ENCODE measurements around the gene CABP1.
"Not testable (repeated sequence)": the region's sequence is repeated elsewhere in the genome, so short reads cannot be mapped to it uniquely, and the experiment has no call there.

CABP1 gene

DNA sequence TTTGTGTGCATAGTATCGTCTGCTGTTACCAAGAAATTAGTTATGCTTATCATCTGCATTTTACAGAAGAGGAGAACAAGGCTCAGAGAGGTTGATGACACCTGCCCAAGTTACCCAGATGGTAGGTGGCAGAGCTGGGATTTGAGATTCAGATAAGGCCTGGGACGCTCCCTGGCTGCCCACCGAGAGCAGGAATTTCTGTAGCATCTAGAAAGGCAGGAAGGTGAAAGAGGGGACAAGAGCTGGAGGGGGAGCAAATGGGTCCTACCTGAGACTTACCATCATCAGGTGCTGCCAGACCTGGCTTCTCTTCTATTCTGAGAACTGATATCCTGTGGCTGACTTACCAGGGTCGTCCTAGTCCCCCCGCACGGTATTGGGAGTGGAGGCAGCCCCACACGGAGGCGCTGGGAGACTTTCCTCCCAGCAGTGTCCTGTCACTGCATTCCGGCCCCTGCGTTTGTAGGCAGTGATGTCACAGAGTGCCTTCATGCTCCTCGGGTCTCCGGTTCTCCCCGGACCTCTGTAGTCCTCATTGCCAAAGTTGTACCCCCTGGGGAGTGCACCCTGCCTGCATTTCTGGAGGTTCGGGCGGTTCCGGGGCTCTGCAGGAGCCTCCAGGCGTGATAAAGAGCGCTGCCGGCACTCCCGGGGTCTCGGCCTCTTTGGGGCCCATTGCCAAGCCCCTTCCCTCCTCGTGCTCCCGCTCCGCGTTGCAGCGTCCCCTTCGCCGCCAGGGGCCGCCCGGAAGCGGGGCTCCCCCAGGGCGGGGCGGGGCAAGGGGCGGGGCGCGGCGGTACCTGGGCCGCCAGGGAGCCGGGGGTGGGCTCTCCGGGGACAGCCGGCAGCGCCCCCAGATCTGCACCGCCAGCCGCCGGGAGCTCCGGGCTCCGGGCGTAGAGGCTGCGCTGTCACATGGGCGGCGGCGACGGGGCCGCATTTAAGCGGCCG, at the start of gene CABP1:
Gene CABP1 (plus strand): TSS at position 856 of the 951 bp plus-strand sequence. CDS start 60 bp downstream, at position 916.
- in situ Hi-C loops (cut with MboI; ENCODE audit: low sequenced_read_pairs), result no loop called here

DNA sequence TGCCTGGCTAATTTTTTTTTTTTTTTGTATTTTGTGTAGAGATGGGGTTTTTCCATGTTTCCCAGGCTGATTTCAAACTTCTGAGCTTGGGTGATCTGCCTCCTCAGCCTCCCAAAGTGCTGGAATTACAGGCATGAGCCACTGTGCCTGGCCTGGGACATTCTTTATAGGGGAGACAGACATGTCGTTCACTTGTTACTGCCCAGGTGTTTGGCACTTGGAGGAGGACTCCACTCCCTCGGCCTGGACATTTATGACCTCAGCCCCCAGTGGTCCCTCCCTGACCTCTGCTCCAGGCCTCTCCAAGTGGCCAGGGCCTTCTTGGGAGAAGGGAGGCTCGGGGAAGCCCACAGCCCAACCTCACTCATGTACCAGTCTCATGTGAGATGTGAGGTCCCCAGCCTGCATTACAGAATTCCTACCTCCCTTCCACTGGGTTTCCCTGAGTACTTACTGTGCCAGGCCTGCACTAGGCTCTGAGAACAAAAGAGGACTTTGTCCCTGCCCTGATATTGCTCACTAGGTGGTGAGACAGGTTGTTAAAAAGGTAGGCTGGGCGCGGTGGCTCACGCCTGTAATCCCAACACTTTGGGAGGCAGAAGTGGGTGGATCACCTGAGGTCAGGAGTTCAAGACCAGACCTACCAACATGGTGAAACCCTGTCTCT, 49.6 kb upstream of the CABP1 start:
- in situ Hi-C loops (cut with MboI; ENCODE audit: low sequenced_read_pairs), result loop anchor here (25.0 kb wide), 1 partner anchor 371 kb away; no protein-coding TSS in a partner anchor

DNA sequence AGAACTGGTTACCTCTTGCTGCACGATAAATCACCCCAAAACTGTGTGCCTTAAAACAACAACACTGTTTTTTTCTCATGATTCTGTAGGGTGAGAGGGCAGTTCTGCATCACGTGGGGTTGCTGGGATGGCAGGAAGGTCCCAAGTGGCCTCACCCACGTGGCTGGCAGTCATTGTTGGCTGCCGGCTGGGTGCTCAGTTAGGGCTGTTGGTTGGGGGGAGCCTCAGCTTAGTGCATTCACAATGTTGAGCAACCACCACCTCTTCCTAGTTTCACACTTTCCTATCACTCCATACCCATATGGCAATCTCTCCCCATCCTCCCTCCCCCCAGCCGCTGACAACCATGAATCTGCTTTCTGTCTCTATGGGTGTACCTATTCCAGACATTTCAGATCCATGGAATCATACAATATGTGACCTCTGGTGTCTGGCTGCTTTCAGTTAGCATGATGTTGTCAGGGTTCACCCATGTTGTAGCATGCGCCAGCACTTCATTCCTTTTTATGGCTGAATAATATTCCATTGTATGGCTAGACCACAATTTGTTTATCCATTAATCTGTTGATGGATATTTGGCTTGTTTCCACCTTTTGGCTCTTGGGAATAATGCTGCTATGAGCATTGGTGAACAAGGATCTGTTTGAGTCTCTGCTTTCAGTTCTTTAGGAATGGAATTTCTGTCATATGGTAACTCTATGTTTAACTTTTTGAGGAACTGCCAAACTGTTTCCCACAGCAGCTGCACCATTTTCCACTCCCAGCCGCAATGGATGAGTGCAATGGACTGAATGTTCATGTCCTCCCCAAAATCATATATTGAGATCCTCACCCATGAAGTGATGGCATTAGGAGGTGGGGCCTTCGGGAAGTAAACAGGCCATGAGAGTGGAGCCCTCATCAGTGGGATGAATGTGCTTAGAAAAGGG, 48.0 kb upstream of the CABP1 start:
- in situ Hi-C loops (cut with MboI; ENCODE audit: low sequenced_read_pairs), result loop anchor here (25.0 kb wide), 1 partner anchor 370 kb away; no protein-coding TSS in a partner anchor

DNA sequence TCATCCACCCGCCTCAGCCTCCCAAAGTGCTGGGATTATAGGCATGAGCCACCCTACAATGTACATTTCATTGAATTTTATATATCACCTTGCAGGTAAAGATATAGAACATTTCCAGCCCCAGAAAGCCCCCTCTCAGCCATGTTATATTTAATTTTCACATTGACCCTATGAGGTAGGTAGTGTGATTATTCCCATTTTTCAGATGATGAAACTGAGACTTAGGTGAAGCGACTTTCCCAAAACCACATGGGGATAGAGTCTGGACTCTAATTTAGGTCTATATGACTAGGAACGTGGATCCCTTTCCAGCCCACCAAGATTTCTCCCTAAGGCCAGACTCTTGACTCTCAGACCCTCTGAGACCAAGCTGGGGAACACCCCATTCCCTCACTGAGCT, 43.5 kb upstream of the CABP1 start:
- in situ Hi-C loops (cut with MboI; ENCODE audit: low sequenced_read_pairs), result loop anchor here (25.0 kb wide), 1 partner anchor 365 kb away; no protein-coding TSS in a partner anchor

DNA sequence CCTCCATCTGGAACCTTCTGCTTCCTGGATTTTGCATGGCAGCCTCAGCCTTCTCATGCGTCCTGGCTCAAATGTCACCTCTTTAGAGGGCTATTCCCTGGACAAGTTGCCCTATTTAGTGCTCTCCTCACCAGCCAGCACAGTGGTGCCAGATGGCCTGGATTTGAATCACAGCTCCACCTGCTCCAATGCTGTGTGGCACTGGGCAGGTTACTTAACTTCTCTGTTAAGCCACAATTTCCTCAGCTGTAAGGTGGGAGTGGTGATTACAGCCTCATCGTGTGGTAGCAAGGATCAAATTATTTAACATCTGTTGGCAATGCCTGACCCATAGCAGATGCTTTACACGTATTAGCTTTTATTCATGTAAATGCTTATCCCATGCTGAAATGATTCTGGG, 42.6 kb upstream of the CABP1 start:
- in situ Hi-C loops (cut with MboI; ENCODE audit: low sequenced_read_pairs), result loop anchor here (25.0 kb wide), 1 partner anchor 364 kb away; no protein-coding TSS in a partner anchor

DNA sequence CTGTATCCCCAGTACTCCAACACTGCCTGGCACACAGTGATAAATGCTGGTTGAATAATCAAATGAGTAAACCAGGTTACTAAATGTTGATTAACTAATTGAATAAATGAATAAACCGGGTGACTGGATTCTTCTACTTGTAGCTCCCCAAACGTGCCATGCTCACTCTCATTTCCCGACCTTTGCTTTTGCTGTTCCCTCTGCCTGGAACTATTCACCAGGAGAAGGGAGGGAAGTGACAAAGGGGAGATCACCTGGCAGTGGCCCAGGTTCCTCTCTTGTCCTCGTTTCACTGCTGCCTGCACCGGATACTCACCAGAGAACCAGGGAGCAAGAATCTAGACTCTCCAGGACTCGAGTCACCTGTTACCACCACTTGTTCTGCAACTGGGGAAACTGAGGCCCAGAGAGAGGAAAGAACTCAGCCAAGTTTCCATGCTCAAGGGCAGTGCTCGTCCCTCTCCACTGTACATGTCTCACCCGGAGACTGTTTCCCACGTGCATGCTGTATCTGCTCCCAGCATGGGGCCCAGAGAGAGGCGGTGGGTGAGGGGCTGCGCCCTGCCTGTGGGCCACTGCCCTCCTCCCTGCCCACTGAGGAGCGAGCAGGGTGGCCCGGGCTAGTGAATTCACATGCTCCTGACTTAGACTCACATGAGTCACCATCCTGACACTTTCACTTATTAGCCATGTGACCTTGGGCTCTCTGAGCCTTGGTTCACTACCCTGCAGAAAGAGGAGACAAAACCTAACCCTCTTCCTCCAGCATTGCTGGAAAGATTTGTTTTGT, 41.6 kb upstream of the CABP1 start:
- in situ Hi-C loops (cut with MboI; ENCODE audit: low sequenced_read_pairs), result loop anchor here (25.0 kb wide), 1 partner anchor 363 kb away; no protein-coding TSS in a partner anchor

DNA sequence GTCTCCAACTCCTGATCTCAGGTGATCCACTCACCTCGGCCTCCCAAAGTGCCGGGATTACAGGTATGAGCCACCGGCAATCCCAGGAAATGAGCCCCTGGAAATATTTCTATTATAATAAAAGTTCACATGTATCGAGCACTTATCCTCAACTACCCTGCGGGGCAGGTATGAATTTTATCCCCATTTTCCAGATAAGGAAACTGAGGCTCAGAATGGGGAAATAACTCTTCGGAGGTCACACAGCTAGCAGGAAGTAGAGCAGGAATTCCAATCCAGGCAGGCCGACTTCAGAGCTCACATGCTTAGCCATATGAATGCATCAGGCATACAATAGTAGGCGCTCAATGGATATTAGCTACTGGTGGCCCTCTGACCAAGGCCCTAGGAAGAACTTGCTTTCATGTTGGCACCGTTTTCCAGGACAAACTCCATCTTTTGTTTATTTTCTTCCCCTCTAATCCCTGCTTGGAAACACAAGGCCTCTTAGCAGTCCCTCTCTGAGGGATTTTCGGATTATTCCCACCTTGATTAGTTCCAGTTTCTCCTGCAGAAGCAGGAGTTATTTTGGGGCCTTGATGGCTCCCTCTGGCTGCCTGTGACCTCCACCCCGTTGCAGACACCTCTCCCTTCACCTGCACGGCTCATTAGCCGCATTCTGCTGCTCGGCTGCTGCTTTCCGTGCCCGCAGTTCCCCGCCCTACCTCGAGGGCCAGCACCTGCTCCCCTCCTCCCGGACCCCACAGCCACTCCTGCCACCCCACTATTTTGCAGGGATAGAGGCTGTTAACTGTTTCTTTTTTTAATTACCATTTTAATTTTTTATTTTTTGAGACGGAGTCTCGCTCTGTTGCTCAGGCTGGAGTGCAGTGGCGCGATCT, 40.5 kb upstream of the CABP1 start:
- in situ Hi-C loops (cut with MboI; ENCODE audit: low sequenced_read_pairs), result loop anchor here (25.0 kb wide), 1 partner anchor 362 kb away; no protein-coding TSS in a partner anchor

DNA sequence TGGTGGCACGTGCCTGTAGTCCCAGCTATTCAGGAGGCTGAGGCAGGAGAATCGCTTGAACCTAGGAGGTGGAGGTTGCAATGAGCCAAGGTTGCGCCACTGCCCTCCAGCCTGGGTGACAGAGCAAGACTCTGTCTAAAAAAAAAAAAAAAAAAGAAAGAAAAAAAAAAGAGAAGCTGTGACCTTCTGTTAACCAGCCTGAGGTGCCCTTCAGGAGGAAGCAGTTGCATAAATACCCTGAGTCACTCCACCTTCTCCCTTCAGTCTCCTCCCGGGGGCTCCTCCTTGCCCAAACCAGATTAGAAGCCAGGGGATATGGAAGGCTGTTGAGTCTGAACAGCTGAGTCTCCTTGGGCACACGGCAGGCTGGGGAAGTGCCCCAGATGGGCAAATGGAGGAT, 38.0 kb upstream of the CABP1 start:
- in situ Hi-C loops (cut with MboI; ENCODE audit: low sequenced_read_pairs), result not testable (repeated sequence)

DNA sequence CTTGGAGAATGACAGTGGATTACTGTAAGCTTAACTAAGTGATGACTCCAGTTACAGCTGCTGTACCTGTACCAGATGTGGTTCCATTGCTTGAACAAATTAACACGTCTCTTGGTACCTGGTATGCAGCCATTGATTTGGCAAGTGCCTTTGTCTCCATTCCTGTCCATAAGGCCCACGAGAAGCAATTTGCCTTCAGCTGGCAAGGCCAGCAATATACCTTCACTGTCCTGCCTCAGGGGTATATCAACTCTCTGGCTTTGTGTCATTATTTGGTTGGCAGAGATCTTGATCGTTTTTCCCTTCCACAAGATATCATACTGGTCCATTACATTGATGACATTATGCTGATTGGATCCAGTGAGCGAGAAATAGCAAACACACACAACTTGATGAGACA, 29.9 kb upstream of the CABP1 start:
- in situ Hi-C loops (cut with MboI; ENCODE audit: low sequenced_read_pairs), result no loop called here

DNA sequence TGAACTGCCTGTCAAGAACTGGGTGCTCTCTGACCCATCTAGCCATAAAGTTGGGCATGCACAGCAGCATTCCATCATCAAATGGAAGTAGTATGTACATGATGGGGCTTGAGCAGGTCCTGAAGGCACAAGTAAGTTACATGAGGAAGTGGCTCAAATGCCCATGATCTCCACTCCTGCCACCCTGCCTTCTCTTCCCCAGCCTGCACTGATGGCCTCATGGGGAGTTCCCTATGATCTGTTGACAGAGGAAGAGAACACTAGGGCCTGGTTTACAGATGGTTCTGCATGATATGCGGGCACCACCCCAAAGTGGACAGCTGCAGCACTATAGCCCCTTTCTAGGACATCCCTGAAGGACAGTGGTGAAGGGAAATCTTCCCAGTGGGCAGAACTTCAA, 28.9 kb upstream of the CABP1 start:
- in situ Hi-C loops (cut with MboI; ENCODE audit: low sequenced_read_pairs), result not testable (repeated sequence)

DNA sequence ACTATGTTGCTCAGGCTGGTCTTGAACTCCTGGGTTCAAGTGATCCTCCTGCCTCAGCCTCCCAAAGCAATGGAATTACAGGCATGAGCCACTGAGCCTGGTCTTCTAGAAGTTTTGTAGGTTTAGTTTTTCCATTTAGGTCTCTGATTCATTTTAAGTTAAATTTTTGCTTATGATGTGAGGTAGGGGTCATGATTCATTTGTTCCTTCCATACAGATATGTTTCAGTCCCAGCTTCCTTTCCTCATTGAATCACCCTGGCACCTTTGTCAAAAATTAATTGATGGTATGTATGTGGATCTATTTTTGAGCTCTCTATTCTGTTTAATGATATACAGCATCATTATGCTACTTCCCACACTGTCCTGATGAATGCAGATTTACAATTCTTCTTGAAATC, 25.6 kb upstream of the CABP1 start:
- in situ Hi-C loops (cut with MboI; ENCODE audit: low sequenced_read_pairs), result no loop called here

DNA sequence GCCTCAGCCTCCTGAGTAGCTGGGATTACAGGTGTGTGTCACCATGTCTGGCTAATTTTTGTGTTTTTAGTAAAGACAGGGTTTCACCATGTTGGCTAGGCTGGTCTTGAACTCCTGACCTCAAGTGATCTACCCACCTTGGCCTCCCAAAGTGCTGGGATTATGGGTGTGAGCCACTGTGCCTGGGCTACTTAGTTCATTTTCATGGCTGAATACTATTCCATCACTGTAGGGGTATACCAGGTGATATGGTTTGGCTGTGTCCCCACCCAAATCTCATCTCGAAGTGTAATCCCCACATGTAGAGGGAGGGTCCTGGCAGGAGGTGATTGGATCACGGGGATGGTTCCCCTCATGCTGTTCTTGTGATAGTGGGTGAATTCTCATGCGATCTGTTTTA, 23.2 kb upstream of the CABP1 start:
- in situ Hi-C loops (cut with MboI; ENCODE audit: low sequenced_read_pairs), result not testable (repeated sequence)

DNA sequence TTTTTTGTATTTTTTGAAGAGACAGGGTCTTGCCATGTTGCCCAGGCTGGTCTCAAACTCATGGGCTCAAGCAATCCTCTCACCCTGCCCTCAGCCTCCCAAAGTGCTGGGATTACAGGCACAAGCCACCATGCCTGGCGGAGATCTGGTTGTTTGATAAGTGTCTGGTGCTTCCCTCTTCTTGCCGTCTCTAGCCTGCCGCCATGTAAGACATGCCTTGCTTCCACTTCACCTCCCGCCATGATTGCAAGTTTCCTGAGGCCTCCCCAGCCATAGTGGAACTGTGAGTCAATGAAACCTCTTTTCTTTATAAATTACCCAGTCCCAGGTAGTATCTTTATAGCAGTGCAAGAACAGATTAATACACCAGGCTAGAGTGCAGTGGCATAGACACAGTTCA, 22.7 kb upstream of the CABP1 start:
- in situ Hi-C loops (cut with MboI; ENCODE audit: low sequenced_read_pairs), result not testable (repeated sequence)

DNA sequence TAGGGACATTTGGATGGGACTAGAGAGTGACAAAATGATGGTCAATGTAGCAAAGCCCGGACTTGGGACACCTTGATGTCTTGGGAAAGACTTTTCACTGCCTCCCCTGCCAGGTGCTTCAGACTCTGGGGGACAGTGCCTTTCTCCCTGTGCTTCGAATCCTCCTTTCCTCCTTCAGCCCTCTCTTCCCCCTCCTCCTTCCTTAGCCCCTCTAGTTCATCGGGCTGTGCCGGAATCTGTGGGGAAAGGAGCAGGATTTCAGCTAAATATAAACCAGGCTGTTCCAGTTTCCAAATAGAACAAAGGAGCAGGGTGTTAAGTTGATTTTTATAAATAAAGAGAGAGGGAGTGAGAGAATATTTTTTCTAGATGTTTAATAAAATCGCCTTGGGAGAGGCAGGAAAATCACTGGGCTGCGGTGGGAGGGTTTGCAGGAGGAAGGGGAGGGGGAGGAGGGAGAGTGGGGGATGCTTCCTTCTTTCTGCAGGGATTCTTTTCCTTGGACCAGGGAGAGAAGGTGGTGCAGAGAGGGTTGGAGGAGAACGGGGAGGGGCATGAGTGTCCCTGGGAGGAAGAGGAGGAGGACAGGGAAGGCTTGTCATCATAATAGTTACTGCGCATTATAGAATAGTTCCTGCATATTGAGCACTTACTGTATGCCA, 21.3 kb upstream of the CABP1 start:
- in situ Hi-C loops (cut with MboI; ENCODE audit: low sequenced_read_pairs), result no loop called here

DNA sequence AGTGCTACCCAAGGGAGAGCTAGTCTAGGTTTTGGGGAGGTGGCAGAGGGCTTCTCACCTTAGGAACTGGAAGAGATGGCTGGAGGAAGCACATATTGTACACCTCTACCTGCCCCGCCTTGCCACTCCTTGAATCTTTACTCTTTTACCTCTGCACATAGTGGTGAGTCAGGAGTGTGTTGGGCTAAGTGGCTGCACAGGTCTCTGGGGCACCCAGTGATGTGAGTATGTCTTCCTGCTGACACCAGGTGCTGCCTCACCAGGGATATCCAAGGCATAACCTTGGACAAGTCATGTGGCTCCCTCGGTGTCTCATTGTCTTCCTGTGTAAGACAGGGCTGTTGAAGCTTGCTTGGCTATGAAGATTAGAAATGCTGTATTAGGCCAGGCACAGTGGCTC, 19.8 kb upstream of the CABP1 start:
- in situ Hi-C loops (cut with MboI; ENCODE audit: low sequenced_read_pairs), result no loop called here

DNA sequence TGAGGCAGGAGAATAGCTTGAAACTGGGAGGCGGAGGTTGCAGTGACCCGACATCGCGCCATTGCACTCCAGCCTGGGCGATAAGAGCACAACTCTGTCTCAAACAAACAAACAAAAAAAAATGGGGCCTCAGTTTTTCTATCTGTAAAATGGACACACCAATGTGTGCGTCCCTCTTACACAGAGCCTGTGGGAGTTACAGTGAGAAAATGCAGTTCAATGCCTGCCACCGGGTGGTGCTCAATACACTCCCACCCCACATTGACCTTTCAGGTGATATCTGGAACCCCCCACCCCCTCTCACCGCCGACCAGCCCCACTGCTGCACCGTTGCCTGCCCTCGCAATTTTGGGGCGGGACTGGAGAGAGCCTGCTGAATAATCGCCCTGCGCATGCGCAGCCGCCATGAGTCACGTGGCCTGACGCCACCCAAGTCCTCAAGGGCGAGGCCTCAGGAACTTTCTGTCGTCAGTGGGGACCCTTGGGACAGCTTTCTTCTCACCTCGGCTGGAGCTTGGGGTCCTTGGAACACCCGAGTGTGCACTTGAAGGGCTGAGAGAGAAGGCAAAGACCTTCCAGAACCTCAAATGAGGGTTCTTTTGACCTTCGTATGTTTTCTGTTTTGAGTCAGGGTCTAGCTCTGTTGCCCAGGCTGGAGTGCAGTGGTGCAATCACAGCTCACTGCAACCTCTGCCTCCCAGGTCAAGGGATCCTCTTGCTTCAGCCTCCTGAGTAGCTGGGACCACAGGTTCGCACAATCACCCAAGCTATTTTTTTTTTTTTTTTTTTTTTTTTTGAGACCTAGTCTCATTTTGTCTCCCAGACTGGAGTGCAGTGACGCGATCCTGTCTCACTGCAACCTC, 14.6 kb upstream of the CABP1 start:
- in situ Hi-C loops (cut with MboI; ENCODE audit: low sequenced_read_pairs), result no loop called here

DNA sequence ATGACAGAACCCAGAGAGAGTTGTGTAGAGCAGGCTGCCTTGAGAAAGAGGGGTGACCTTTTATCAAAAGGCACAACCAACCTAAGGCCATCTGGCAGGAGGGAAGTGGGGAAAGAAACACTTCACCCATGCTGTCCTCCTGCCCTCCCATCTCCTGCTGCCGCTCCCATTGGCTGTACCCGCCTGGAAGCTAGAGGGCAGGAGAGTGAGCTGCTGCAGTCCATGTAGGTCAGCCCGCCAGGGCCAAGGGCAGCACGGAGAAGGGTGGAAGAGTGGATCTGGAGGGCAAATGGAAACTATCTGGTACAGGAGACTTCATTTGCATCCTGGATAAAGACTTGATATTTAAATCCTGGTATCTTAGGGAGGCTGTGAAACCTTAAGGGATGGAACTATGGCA, 11.5 kb upstream of the CABP1 start:
- in situ Hi-C loops (cut with MboI; ENCODE audit: low sequenced_read_pairs), result no loop called here

Measured in HL-60/S4 treated with phorbol 12-myristate 13-acetate at 8.2 ng/mL for 4 days and 3 days (cell line).